Right lobe of liver (tissue), 6 donors: Measurements from ENCODE around the gene FAM20C. TPM values are rescaled to one million over a fixed set of nuclear protein-coding genes. Genes with fewer than 3 reads are reported as not detected.

Experiments used
- ATAC-seq, 4 donors: fragments of 200-7000 bp; cut with Tn5 transposase; one replicate each; pipeline ENCODE4 v1.9.1; 2020; ENCODE audit warnings: mild to moderate bottlenecking in 4 of 4, moderate library complexity in 4 of 4
- DNase-seq, 3 donors: peaks; one replicate each; pipeline ENCODE4 v3.0.0-alpha.2; 2020
- H3K27ac ChIP-seq, 3 donors: fragments of 200-600 bp; one replicate each; pipeline ENCODE4 v1.8.0; 2022
- H3K27me3 ChIP-seq, 2 donors: fragments of 200-600 bp; one replicate each; pipeline ENCODE4 v1.8.0; 2022
- H3K36me3 ChIP-seq, 4 donors: fragments of 200-600 bp; sonication (generic) in 1 of 4; one replicate each; pipeline versions ENCODE4 v1.5.1 to v1.8.0; 2017 to 2022; ENCODE audit warnings: control low read depth in 1 of 4
- H3K4me1 ChIP-seq, 4 donors: fragments of 200-600 bp; sonication (generic) in 1 of 4; one replicate each; pipeline versions ENCODE4 v1.5.1 to v1.8.0; 2017 to 2022; ENCODE audit warnings: control low read depth in 1 of 4
- H3K4me3 ChIP-seq, 3 donors: fragments of 200-600 bp; one replicate each; pipeline ENCODE4 v1.8.0; 2022
- H3K9me3 ChIP-seq, 4 donors: fragments of 200-600 bp; sonication (generic) in 1 of 4; one replicate each; pipeline versions ENCODE4 v1.5.1 to v1.8.0; 2017 to 2022; ENCODE audit warnings: control low read depth in 1 of 4
- POLR2A ChIP-seq: fragments of 450-650 bp; IDR thresholded peaks from one replicate; pipeline ENCODE4 v1.6.1; 2017; ENCODE audit warnings: antibody characterized with exemption, mild to moderate bottlenecking
- WGBS: methylation state at CpG from one replicate; pipeline ENCODE4 v1.1.6; 2018; ENCODE audit warnings: low coverage, low lambda C conversion rate; ENCODE audit not compliant: insufficient coverage; ENCODE audit errors: missing lambda C conversion rate; 5-methylcytosine and 5-hydroxymethylcytosine counted together
- intact Hi-C, 2 donors: fragments of 100-400 bp; cut with DNase I; formaldehyde crosslinking; loops; one replicate each; pipeline versions ENCODE4 v1.11.2 to v1.14.1; 2022
- total RNA-seq, 6 experiments: library from RNA; depleted of rRNA in 2 of 6; stranded (reverse); fragments of >200 nt in 2 of 6; fragmentation: NEBNext Ultra II Directional in 3 of 6; extraction: Animal tissue kit (Norgen Biotek cat#: 25700) in 3 of 6; gene quantifications; one replicate each; pipeline versions ENCODE4 v1.1.0 to v1.2.4, GENCODE V29; 2016 to 2023
- TF ChIP-seq, protein P1 (sequence below), 4 donors: fragments of 200-600 bp in 3 of 4; fragments of 450-650 bp in 1 of 4; IDR thresholded peaks; one replicate each; pipeline versions ENCODE4 v1.5.1 to v1.8.0; 2016 to 2022; ENCODE audit warnings: antibody characterized with exemption in 4 of 4, mild to moderate bottlenecking in 2 of 4
- donor health status: DM: no; HTN: yes; CAD: no.
- donor health status: DM: no; HTN: no; CAD: no.
- donor health status: DM: no; HTN: no; CAD: no.
- donor health status: DM: no; HTN: yes; CAD: no.
- donor health status: DM: no; HTN: yes; CAD: no.

FAM20C gene
- total RNA-seq, 6 experiments from 2014 or later = 32.1 to 73.8 (median 57.3) TPM

- TF ChIP-seq POLR2A = no peak
- TF ChIP-seq, protein P1, sequence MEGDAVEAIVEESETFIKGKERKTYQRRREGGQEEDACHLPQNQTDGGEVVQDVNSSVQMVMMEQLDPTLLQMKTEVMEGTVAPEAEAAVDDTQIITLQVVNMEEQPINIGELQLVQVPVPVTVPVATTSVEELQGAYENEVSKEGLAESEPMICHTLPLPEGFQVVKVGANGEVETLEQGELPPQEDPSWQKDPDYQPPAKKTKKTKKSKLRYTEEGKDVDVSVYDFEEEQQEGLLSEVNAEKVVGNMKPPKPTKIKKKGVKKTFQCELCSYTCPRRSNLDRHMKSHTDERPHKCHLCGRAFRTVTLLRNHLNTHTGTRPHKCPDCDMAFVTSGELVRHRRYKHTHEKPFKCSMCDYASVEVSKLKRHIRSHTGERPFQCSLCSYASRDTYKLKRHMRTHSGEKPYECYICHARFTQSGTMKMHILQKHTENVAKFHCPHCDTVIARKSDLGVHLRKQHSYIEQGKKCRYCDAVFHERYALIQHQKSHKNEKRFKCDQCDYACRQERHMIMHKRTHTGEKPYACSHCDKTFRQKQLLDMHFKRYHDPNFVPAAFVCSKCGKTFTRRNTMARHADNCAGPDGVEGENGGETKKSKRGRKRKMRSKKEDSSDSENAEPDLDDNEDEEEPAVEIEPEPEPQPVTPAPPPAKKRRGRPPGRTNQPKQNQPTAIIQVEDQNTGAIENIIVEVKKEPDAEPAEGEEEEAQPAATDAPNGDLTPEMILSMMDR (IDR thresholded peaks at IDR 0.05) = no peak
- Histone ChIP-seq H3K27me3 (no peaks in the 10 kb centered on the region), H3K4me3 (peak overlapping the region; percentile 51 to 91 (median 66)), H3K9me3 (no peaks in the 10 kb centered on the region), H3K4me1 (peaks cover 0 to 37% (median 18%) of the 10 kb centered on the region in 4 donors), H3K27ac (peak overlapping the region; percentile 39 to 87 (median 57)), H3K36me3 (peaks cover 0 to 34% (median 11%) of the 10 kb centered on the region in 4 donors)
- 6% methylated on average over 22 of the region's 57 CpGs for WGBS
- ATAC-seq (no peak), DNase-seq (no peak)
- intact Hi-C loops = no loop called here
These were observed 1.3 kb downstream of the FAM20C start for GRCh38 chr7:193481-194251.

GRCh38 chr7:194252-195009 lies 2.1 kb downstream of the FAM20C start:
- peak overlapping the region; percentile 51 to 91 (median 66) for H3K4me3 ChIP-seq
- ATAC-seq (peak; percentile 40 to 55 (median 43)), DNase-seq (peak; percentile 65 to 91 (median 82))
- H3K27ac ChIP-seq = peak overlapping the region; percentile 56 to 87 (median 85)
- H3K9me3 ChIP-seq = no peaks in the 10 kb centered on the region
- H3K36me3 ChIP-seq = peaks cover 0 to 41% (median 15%) of the 10 kb centered on the region in 4 donors
- H3K27me3 ChIP-seq = no peaks in the 10 kb centered on the region
- TF ChIP-seq, protein P1 (IDR thresholded peaks at IDR 0.05) = no peak
- TF ChIP-seq POLR2A = peak; percentile 37
- H3K4me1 ChIP-seq = peaks cover 0 to 45% (median 21%) of the 10 kb centered on the region in 4 donors
- intact Hi-C loops = no loop called here
- WGBS = 0% methylated on average over 7 of the region's 27 CpGs

DNA sequence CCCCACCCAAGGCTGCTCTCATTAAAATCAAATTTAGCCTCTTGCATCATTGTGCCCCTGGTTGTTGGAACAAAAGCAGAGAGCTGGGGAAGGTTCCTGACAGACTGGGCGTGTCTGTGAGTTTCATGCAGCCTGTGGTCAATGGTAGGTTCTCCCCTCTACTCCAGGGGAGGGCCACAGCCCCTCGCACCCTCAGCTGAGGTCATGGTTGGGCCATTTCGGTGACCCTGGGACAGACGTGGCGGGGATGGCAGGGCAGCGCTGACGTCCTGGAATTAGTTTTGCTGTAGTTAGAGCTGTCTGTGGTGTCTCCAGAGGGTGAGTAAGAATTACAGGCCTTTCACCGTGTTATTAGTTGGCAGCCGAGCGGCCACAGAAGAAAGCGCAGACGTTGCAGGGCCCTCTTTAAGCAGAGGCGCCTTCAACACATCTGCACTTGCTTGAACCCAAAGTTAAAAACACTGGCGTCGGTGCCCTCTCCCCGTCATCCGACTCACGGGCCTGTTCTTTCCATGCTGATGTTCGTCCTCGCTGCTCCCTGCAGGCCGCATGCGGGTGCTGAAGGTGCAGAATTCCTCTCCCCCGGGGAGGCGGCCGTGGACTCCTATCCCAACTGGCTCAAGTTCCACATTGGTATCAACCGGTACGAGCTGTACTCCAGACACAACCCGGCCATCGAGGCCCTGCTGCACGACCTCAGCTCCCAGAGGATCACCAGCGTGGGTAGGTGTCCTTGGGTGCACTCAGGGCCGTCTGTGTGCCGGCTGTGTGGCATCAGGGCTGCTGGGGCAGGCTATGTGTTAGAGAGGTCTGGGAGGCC lies 2.8 kb downstream of the FAM20C start:
- H3K4me1 ChIP-seq = peaks cover 0 to 53% (median 21%) of the 10 kb centered on the region in 4 donors

DNA sequence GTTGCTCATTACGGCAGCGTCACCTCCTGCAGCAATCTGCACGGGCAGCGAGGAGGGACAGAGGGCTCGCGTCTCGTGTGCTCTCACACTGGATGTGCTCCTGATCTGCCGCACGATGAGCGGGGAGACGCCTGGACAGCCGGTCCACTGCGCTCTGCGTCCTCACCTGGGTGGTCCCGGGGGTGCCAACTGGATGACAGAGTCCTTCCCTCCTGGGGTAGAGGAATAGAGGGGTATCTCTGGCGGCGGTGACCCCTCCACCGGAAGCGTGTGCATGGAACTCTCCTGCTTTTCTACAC lies 3.4 kb downstream of the FAM20C start:
- Histone ChIP-seq H3K4me3 (peak overlapping the region; percentile 51 to 91 (median 66)), H3K36me3 (peaks cover 0 to 54% (median 19%) of the 10 kb centered on the region in 4 donors), H3K27ac (peak overlapping the region in 2 of 3 donors; percentile 85 to 87), H3K9me3 (no peaks in the 10 kb centered on the region), H3K27me3 (no peaks in the 10 kb centered on the region), H3K4me1 (peaks cover 0 to 54% (median 21%) of the 10 kb centered on the region in 4 donors)
- ATAC-seq (no peak), DNase-seq (no peak)
- TF ChIP-seq, protein P1 (IDR thresholded peaks at IDR 0.05) = no peak
- TF ChIP-seq POLR2A = no peak
- intact Hi-C loops = no loop called here
- WGBS = no CpG with 5 or more reads among the region's 19 CpGs

More for the DNA sequence above, 2.8 kb downstream of the FAM20C start:
- 26% methylated on average over 21 of the region's 33 CpGs for WGBS
- Histone ChIP-seq H3K27ac (peak overlapping the region; percentile 56 to 87 (median 85)), H3K9me3 (no peaks in the 10 kb centered on the region), H3K27me3 (no peaks in the 10 kb centered on the region), H3K4me3 (peak overlapping the region; percentile 51 to 91 (median 66)), H3K36me3 (peaks cover 0 to 49% (median 18%) of the 10 kb centered on the region in 4 donors)
- ATAC-seq = peak; percentile 1 to 19 (median 10)
- intact Hi-C loops = no loop called here
- peak in 2 of 3 donors; percentile 71 to 72 for DNase-seq
- TF ChIP-seq POLR2A = no peak
- TF ChIP-seq, protein P1 (IDR thresholded peaks at IDR 0.05) = no peak
